ENCODE results near the gene CHD5.

The CHD5 gene

DNA sequence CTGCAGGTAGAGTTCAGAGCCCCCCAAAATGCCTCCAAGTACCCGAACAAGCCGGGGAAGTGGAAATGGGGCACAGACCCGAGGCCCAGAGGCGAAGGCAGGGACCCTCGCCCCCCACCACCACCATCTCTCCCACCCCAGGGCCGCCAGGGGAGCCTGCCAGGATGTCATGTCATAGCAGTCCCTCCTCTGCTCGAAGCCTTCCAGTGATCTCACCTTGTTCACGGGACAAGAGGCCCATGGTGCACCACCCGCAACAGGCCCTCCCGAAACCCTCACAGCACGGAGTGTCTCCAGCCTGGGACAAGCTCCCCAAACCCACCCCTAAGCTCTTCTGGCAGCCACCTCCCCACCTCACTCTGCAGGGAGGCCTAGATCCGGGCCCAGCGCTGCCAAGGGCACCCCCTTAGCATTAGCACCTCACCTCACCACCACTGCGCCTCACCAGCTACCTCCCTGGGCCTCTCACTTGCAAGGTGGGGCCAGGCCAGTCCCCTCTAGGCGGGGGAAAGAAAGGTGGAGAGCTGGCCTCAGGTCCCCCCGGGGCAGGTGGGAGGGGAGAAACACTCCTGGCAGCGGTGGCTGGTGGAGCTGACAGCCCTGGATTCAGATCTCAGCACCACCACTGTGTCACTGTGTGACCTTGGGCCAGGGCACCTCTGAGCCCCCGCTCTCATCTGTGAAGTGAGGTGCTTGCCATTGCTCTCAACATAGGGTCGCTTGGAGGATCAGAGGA lies 13.3 kb downstream of the CHD5 start:
- TF ChIP-seq, protein P1, sequence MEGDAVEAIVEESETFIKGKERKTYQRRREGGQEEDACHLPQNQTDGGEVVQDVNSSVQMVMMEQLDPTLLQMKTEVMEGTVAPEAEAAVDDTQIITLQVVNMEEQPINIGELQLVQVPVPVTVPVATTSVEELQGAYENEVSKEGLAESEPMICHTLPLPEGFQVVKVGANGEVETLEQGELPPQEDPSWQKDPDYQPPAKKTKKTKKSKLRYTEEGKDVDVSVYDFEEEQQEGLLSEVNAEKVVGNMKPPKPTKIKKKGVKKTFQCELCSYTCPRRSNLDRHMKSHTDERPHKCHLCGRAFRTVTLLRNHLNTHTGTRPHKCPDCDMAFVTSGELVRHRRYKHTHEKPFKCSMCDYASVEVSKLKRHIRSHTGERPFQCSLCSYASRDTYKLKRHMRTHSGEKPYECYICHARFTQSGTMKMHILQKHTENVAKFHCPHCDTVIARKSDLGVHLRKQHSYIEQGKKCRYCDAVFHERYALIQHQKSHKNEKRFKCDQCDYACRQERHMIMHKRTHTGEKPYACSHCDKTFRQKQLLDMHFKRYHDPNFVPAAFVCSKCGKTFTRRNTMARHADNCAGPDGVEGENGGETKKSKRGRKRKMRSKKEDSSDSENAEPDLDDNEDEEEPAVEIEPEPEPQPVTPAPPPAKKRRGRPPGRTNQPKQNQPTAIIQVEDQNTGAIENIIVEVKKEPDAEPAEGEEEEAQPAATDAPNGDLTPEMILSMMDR (IDR thresholded peaks at IDR 0.05; ENCODE audit: borderline replicate concordance, insufficient read depth, low read depth, low read length), result no peak

DNA sequence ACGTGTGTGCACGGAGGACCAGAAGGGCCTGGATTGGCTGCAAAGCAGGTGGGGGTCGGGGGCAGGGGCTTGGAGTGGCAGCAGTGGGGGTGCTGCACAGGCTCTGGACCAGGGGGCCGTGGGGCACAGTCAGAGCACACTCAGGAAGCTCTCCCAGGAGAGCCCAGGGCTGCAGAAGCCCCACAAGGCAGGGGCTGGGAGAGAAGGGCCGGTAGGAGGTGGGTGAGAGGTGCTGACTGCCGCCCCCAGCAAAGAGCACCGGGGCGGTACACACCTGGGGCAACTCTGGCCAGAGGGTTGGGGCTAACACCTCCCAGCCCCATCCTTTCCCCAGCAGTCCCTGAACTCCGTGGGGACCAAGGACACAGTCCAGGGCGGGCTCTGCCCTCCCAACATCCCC lies 13.9 kb downstream of the CHD5 start:
- no peak overlapping the region for H3K4me3 ChIP-seq (ENCODE audit: low read depth, low read length)
- TF ChIP-seq, protein P1 (IDR thresholded peaks at IDR 0.05; ENCODE audit: borderline replicate concordance, insufficient read depth, low read depth, low read length), result no peak

More for the DNA sequence above, 13.3 kb downstream of the CHD5 start:
- no peak overlapping the region for H3K4me3 ChIP-seq (ENCODE audit: low read depth, low read length)

DNA sequence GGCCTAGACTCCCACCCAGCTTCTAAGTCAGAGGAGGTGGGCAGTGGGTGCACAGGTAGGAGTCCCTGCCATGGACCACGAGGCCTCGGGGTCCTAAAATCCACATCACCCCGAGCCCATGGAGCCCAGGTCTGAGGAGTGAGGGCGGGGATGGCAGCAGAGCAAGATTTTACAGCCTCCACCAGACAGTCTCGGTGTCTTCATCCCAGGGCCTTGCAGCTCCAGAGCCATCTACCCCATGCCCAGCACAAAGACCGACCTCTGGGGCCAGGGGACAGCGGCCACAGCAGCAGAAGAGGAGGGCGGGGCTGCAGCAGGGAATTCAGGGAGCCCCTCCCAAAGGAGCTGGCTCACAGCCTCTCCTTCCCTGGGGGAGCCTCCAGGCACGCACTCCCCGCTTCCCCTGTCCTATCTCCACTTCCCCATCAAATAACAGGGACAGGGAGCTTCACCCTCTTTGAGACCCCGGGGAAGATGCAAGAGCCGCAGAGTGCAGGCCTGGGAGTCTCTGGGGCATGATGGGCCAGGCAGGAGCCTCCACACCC lies 14.6 kb downstream of the CHD5 start:
- TF ChIP-seq, protein P1 (IDR thresholded peaks at IDR 0.05; ENCODE audit: borderline replicate concordance, insufficient read depth, low read depth, low read length), result no peak
- no peak overlapping the region for H3K4me3 ChIP-seq (ENCODE audit: low read depth, low read length)

DNA sequence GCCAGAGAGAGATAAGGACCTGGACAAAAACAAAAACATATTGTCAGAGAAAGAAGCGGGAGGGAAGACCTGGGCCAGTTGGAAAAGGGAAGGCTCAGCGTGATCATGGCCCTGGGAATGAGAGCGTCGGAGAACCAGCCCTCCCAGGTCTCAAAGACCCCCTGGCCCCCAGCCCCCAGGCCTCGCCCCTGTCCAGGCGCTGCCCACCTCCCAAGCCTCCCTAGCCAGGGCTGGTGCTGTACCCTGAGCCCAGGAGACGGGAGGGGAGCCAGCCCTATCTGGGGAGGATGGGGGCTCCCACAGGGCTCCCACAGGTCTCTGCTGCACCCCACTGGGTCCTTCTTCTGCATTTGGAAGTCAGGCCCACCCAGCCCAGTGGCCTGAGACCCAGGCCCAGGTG lies 15.1 kb downstream of the CHD5 start:
- TF ChIP-seq, protein P1 (IDR thresholded peaks at IDR 0.05; ENCODE audit: borderline replicate concordance, insufficient read depth, low read depth, low read length), result no peak
- no peak overlapping the region for H3K4me3 ChIP-seq (ENCODE audit: low read depth, low read length)

DNA sequence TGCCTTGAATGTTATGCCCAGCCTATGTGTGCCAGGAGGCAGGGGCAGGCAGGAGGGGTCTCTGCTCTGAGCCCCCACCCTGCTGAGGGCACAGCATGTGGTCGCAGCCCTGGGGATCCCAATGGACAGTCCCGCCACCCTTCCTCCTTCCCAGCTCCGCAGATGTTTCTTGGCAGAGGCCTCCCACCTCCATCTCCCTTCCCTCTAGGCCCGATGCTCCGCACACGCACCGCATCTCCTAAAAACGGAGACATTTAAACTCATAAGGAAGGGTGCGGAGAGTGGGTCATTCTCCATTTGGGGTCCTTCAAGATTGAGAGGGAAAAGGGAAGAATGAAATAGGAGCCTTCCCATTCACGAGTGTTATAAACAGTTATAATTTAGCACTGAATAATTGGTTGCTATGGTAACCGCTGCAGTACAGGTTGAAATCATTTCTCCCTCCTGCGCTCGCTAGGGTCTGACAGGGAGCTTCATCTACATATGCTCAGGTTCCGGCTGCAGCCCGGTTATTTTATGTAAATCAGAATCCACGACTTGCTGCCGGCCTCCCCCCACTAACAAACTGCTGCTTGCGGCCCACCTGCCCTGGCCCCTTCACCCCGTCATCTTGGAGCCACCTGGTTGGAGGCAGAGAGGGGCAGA lies 16.0 kb downstream of the CHD5 start:
- TF ChIP-seq, protein P1 (IDR thresholded peaks at IDR 0.05; ENCODE audit: borderline replicate concordance, insufficient read depth, low read depth, low read length), result no peak
- no peak overlapping the region for H3K4me3 ChIP-seq (ENCODE audit: low read depth, low read length)

DNA sequence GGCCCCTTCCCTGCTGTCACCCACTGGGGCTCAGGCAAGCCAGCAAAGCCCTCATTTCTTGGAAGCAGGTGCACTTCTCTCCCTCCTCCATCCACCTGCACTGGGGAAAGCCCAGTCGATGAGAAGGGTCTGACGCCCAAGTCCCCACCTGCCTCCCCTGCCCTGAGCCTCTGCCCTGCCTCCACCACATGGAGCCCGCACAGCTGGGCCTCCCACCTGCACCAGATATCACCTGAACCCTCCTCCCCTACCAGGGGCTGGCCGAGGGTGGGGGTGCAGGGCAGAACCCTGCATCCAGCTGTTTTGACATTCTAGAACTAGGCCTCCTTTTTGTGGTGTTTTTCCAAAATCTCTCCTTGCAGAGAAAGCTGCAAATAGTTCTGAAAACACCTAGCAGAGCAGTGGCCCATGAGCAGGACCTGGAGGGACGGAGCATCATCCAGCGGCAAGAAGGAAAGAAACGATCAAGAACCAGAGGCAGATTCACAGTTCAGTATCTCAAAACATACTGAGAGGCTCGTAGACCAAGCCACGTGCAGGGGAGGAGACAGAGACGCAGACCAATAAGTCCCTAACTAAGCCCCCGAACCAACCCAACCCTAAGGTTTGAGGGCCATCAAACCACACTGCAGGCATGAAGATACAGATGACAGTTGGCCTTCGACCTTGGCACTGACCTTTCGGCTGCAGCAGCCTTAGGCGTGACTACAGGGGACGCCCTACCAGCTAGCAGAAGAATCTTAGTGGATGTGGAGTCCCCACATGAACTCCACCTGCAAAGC lies 16.7 kb downstream of the CHD5 start:
- TF ChIP-seq, protein P1 (IDR thresholded peaks at IDR 0.05; ENCODE audit: borderline replicate concordance, insufficient read depth, low read depth, low read length), result no peak
- no peak overlapping the region for H3K4me3 ChIP-seq (ENCODE audit: low read depth, low read length)

All from GM12875 (cell line).